Lower lobe of right lung (tissue), 2 donors: ENCODE results near the gene DCXR. TPM values are rescaled to one million over a fixed set of nuclear protein-coding genes. Genes with fewer than 3 reads are reported as not detected.

Source experiments
- ATAC-seq, 2 donors: fragments of 200-7000 bp; cut with Tn5 transposase; one replicate each; pipeline ENCODE4 v1.9.1; 2020 to 2022; ENCODE audit warnings: mild to moderate bottlenecking in 2 of 2, moderate library complexity in 2 of 2
- DNase-seq: peaks from one replicate; pipeline ENCODE4 v3.0.0-alpha.2; 2020
- H3K27ac ChIP-seq: fragments of 200-600 bp; one replicate; pipeline ENCODE4 v1.8.0; 2022
- H3K27me3 ChIP-seq: fragments of 200-600 bp; one replicate; pipeline ENCODE4 v1.8.0; 2022; ENCODE audit warnings: low read depth
- H3K36me3 ChIP-seq: fragments of 200-600 bp; one replicate; pipeline ENCODE4 v1.8.0; 2022; ENCODE audit warnings: mild to moderate bottlenecking
- H3K4me1 ChIP-seq: fragments of 200-600 bp; one replicate; pipeline ENCODE4 v1.8.0; 2022
- H3K4me3 ChIP-seq: fragments of 200-600 bp; one replicate; pipeline ENCODE4 v1.8.0; 2022; ENCODE audit warnings: mild to moderate bottlenecking
- H3K9me3 ChIP-seq: fragments of 200-600 bp; one replicate; pipeline ENCODE4 v1.8.0; 2022
- intact Hi-C: fragments of 100-400 bp; cut with DNase I; formaldehyde crosslinking; loops from one replicate; pipeline ENCODE4 v1.11.0; 2022
- total RNA-seq: library from RNA; stranded (reverse); fragmentation: NEBNext Ultra II Directional; extraction: Animal tissue kit (Norgen Biotek cat#: 25700); gene quantifications from one replicate; pipeline ENCODE4 v1.2.1, GENCODE V29; 2021
- TF ChIP-seq, protein P1 (sequence below): fragments of 200-600 bp; IDR thresholded peaks from one replicate; pipeline ENCODE4 v1.8.0; 2022; ENCODE audit warnings: antibody characterized with exemption, mild to moderate bottlenecking
- donor health status: DM: no; HTN: yes; CAD: no; lungs with severe emphysema.

DCXR gene
- total RNA-seq, 1 donor from 2014 or later, result 133 TPM

DNA sequence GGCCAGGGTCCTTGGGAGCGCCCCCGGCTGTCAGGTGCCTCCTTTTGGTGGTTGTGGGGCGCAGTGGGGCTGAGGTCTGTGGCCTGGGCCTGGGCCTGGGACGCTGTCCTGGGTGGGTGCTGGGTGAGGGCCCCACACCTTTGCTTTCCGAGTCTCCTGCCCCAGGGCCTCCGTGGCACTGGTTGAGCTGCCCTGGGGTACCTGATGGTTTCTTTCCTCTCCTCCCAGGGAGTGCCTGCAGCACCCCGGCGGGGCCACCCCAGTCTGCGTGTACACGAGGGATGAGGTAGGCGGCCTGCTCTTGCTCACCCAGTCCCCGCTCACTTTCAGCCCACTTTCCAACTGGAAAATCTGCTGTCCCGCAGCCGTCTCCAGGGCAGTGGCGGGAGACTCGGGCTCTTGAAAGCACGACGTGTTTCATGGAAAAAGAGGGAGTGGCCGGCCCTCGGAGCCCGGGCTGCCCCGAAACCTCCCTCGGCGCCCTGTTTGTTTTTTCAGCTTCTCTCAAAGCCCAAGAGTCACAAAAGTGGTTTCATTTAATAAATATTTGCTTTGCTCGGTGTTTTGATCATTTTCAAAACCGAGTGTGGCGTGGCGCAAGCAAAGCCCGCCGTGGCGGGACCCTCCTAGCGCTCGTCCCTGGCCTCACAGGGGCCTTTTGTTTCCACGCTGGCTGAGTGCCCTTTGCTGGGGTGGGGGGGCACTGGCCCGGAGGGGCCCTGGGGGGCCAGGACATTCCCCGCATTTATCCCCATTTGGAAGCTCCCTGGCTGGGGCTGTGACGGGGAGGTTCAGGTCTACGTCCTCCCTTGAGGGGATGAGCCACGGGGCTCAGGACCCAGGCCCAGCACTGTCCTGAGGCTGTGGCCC is 42.7 kb downstream of the DCXR start:
- Histone ChIP-seq H3K27ac (peak overlapping the region; percentile 58), H3K4me3 (no peak overlapping the region), H3K4me1 (peaks cover 45% of the 10 kb centered on the region), H3K36me3 (peaks cover 7% of the 10 kb centered on the region), H3K27me3 (no peaks in the 10 kb centered on the region), H3K9me3 (no peaks in the 10 kb centered on the region)
- DNase-seq (no peak), ATAC-seq (peak; percentile 2 to 46)
- intact Hi-C loops, result no loop called here
- TF ChIP-seq, protein P1, sequence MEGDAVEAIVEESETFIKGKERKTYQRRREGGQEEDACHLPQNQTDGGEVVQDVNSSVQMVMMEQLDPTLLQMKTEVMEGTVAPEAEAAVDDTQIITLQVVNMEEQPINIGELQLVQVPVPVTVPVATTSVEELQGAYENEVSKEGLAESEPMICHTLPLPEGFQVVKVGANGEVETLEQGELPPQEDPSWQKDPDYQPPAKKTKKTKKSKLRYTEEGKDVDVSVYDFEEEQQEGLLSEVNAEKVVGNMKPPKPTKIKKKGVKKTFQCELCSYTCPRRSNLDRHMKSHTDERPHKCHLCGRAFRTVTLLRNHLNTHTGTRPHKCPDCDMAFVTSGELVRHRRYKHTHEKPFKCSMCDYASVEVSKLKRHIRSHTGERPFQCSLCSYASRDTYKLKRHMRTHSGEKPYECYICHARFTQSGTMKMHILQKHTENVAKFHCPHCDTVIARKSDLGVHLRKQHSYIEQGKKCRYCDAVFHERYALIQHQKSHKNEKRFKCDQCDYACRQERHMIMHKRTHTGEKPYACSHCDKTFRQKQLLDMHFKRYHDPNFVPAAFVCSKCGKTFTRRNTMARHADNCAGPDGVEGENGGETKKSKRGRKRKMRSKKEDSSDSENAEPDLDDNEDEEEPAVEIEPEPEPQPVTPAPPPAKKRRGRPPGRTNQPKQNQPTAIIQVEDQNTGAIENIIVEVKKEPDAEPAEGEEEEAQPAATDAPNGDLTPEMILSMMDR, result no peak

DNA sequence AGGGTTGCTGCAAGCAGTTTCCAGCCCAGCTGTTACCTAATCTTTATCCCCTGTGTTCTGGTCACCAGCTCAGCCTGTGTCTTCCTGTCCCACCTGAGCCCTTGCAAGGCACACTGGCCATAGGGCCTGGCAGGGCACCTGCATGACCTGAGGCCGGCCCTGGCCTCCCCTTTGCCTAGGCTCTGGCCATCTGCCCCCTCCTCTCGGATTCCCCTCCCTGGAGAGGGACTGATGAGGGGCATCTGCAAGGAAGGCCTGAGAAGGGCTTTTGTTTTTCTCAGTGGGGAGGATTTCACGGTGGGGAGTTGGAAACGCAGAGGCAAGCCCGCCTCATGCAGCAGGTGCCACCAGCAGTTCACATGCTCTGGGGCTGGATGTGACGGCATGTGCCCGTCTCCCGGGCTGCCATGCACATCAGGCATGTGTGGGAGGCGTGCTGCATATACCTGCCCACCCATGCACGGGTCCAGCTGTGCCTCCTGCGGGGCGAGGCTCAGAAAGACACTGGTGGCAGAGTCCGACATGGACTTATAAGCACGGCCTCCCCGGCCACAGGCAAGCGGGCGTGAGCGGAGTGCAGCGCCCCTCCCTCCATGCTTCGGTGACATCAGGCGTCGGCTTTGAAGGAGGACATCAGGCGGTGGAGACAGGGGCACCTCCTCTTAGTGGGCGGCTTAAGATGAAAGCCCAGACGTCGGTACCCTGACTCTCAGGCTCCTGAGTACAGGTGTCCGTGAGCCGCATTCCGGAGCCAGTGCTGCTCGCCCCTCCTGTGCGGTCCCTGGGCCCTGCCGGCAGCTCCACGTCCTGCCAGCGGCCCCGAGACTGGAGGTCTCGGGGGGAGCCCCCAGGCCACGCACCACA is 43.5 kb downstream of the DCXR start:
- H3K36me3 ChIP-seq, result peaks cover 7% of the 10 kb centered on the region
- TF ChIP-seq, protein P1, result no peak
- H3K9me3 ChIP-seq, result no peaks in the 10 kb centered on the region
- H3K27ac ChIP-seq, result peak overlapping the region; percentile 58
- H3K27me3 ChIP-seq, result no peaks in the 10 kb centered on the region
- H3K4me1 ChIP-seq, result peaks cover 45% of the 10 kb centered on the region
- no peak overlapping the region for H3K4me3 ChIP-seq
- DNase-seq (no peak), ATAC-seq (peak in 1 of 2 donors; percentile 3)
- intact Hi-C loops, result no loop called here

DNA sequence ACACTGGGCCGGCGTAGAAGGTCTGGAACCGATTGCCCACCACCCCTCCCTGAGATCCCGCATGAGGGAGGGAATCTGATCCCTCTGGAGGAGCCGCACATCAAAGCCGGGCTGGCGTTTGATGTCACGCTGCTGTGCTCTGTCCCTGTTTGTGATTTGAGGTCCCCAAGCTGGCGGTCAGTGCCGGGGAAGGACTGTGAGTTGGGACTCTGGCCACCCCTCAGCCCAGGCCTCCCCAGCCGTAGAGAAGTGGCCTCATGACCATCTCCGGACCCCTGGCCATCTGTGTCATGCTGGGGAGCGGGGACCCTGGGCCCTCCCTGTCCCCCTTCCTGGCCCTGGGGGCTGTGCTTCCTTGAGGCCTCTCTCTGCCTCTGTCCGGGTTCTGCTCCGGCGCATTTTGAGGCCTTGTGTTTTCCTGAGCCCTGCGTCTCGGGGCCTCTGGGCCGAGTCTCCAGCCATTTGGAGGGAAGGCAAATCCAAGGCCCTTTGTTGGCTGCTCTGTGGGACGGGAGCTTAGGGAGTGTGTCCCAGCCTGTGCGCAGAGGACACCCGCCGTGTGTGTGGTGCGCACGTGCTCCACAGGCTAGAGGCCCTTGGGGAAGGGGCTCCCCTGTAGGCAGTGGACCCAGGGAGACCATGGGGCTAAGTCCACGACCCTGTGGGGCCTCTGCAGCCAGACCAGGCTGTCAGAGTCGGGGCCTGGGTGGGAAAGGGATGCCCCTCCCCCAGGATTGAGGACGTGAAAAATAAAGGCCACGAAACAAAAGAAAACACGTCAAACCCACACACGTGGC is 45.0 kb downstream of the DCXR start:
- H3K9me3 ChIP-seq, result no peaks in the 10 kb centered on the region
- peaks cover 7% of the 10 kb centered on the region for H3K36me3 ChIP-seq
- intact Hi-C loops, result no loop called here
- DNase-seq, result no peak
- H3K27ac ChIP-seq, result peak overlapping the region; percentile 71
- TF ChIP-seq, protein P1, result no peak
- no peak for ATAC-seq
- peak overlapping the region; percentile 21 for H3K4me3 ChIP-seq
- H3K27me3 ChIP-seq, result no peaks in the 10 kb centered on the region
- peaks cover 45% of the 10 kb centered on the region for H3K4me1 ChIP-seq

DNA sequence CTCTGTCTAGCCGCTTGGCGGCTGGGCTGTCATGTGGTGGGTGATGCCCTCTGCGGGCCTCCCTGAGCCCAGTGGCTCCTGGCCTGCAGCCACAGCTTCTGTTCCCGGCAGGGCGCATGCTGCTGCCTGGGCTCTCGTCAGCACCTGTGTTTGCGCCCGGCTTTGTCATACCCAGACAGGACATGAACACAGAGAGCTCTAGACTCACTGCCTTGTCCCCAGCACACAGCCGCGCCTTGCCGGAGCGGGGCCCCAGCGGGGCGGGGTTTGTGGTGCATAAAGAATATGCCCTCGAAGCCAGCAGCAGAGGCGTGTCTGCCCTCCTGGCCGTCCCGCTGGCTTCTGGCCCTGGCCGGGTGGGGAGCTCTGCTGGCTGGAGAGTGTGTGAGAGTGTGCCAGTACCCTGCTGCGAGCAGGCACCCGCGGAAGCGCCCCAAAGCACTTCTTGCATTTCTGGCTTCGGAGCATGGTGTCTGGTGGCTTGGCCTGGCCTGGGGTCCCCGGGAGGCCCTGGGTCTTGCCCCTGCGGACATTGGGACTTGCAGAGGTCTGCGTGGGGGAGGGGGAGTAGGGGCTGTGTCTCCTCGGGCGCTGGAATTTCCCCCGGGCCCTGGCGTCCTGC is 45.7 kb downstream of the DCXR start:
- H3K27me3 ChIP-seq, result no peaks in the 10 kb centered on the region
- TF ChIP-seq, protein P1, result no peak
- H3K9me3 ChIP-seq, result no peaks in the 10 kb centered on the region
- DNase-seq, result peak; percentile 94
- intact Hi-C loops, result no loop called here
- H3K4me1 ChIP-seq, result peaks cover 45% of the 10 kb centered on the region
- H3K36me3 ChIP-seq, result peaks cover 11% of the 10 kb centered on the region
- ATAC-seq, result peak; percentile 89 to 92
- peak overlapping the region; percentile 73 for H3K27ac ChIP-seq
- peak overlapping the region; percentile 21 for H3K4me3 ChIP-seq
